B cell (primary cell): ENCODE data around the gene CNPY2.

Source experiments
- EZH2 ChIP-seq: IDR thresholded peaks from 2 replicates; pipeline ENCODE4 v1.6.1; 2012; ENCODE audit warnings: borderline replicate concordance, low read depth, mild to moderate bottlenecking, moderate library complexity, low read length; ENCODE audit not compliant: insufficient read depth, poor library complexity, severe bottlenecking
- TF ChIP-seq, protein P1 (sequence below): fragments of 200-600 bp; IDR thresholded peaks from one replicate; pipeline ENCODE4 v1.8.0; 2022; ENCODE audit warnings: antibody characterized with exemption, mild to moderate bottlenecking

DNA sequence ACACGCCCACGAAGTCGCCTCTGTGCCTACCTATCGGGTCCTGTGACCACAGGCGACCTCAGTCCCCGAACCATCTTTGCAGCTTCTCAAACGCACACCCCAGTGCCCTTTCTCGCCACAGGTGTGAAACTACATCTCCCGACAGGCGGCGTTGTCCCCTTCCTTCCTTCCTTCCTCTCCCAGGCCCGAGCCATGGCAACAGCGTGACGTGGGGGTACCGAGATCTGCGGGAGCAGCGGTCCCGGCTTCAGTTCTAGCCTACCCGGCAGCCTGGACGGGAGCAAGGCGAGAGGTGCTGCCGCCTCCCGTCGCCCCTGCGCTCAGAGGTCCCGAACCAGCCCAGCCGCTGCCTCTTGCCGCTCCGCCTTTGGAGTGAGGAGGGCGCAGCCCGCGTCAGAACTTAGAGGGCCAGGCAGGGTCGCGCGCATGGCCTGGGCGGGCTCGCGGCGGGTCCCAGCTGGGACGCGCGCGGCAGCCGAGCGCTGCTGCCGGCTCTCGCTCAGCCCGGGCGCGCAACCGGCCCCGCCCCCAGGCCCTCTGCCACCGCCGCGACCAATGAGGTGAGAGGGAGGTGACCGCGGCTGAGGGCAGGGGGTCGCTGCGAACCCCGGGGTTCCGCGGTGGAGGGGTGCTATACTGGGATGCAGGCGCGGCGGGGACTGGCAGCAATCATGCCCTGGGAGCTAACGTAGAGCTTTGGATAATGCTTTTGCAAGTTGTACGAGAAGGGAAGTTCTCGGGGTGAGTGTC is 48.9 kb downstream of the CNPY2 start, which contains the start of gene COQ10A:
- TF ChIP-seq, protein P1, sequence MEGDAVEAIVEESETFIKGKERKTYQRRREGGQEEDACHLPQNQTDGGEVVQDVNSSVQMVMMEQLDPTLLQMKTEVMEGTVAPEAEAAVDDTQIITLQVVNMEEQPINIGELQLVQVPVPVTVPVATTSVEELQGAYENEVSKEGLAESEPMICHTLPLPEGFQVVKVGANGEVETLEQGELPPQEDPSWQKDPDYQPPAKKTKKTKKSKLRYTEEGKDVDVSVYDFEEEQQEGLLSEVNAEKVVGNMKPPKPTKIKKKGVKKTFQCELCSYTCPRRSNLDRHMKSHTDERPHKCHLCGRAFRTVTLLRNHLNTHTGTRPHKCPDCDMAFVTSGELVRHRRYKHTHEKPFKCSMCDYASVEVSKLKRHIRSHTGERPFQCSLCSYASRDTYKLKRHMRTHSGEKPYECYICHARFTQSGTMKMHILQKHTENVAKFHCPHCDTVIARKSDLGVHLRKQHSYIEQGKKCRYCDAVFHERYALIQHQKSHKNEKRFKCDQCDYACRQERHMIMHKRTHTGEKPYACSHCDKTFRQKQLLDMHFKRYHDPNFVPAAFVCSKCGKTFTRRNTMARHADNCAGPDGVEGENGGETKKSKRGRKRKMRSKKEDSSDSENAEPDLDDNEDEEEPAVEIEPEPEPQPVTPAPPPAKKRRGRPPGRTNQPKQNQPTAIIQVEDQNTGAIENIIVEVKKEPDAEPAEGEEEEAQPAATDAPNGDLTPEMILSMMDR = peak; percentile 72
- no peak for TF ChIP-seq EZH2
